Body of pancreas (tissue), 4 donors: ENCODE data around the gene IL11.

Experiments used
- POLR2A ChIP-seq, 3 donors: fragments of 450-650 bp; IDR thresholded peaks; one replicate each; pipeline ENCODE4 v1.6.1; 2016; ENCODE audit warnings: antibody characterized with exemption in 3 of 3, mild to moderate bottlenecking in 2 of 3
- TF ChIP-seq, protein P1 (sequence below), 7 experiments: fragments of 450-650 bp in 4 of 7; fragments of 200-600 bp in 3 of 7; sonication (generic) in 3 of 7; IDR thresholded peaks; one replicate each; pipeline ENCODE4 v1.5.1; 2016 to 2019; ENCODE audit warnings: antibody characterized with exemption in 7 of 7

DNA sequence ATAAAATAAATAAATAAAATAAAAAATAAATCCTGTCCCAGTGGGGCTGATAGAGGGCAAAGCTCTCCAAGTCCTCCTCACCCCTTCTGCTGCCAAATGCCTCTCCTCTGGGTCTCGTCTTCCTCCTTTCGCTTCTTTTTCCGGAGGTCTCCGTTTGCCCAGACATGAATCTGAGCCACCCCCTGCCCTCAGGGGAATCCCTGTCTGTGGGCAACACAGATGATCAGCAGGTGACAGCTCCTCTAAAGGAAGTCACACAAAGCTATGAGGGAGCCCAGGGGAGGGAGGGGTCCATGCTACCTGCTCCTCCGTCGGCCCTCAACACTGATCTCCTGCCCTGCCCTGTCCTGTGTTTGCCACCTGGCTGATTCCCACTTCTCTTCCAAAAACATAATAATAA is 45.6 kb downstream of the IL11 start:
- TF ChIP-seq, protein P1, sequence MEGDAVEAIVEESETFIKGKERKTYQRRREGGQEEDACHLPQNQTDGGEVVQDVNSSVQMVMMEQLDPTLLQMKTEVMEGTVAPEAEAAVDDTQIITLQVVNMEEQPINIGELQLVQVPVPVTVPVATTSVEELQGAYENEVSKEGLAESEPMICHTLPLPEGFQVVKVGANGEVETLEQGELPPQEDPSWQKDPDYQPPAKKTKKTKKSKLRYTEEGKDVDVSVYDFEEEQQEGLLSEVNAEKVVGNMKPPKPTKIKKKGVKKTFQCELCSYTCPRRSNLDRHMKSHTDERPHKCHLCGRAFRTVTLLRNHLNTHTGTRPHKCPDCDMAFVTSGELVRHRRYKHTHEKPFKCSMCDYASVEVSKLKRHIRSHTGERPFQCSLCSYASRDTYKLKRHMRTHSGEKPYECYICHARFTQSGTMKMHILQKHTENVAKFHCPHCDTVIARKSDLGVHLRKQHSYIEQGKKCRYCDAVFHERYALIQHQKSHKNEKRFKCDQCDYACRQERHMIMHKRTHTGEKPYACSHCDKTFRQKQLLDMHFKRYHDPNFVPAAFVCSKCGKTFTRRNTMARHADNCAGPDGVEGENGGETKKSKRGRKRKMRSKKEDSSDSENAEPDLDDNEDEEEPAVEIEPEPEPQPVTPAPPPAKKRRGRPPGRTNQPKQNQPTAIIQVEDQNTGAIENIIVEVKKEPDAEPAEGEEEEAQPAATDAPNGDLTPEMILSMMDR (IDR thresholded peaks at IDR 0.05) = no peak
- TF ChIP-seq POLR2A (IDR thresholded peaks at IDR 0.05) = no peak
